GM19328 (cell line): Measurements from ENCODE around the gene KRTAP2-2.
"Not testable (repeated sequence)": the region's sequence is repeated elsewhere in the genome, so short reads cannot be mapped to it uniquely, and the experiment has no call there.

ENCODE experiments used
- ATAC-seq: cut with Tn5 transposase; IDR thresholded peaks from one replicate; pipeline ENCODE4 v1.9.1; 2021; ENCODE audit warnings: mild to moderate bottlenecking, moderate library complexity; ENCODE audit not compliant: unreplicated experiment

Gene KRTAP2-2, protein sequence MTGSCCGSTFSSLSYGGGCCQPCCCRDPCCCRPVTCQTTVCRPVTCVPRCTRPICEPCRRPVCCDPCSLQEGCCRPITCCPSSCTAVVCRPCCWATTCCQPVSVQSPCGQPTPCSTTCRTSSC

DNA sequence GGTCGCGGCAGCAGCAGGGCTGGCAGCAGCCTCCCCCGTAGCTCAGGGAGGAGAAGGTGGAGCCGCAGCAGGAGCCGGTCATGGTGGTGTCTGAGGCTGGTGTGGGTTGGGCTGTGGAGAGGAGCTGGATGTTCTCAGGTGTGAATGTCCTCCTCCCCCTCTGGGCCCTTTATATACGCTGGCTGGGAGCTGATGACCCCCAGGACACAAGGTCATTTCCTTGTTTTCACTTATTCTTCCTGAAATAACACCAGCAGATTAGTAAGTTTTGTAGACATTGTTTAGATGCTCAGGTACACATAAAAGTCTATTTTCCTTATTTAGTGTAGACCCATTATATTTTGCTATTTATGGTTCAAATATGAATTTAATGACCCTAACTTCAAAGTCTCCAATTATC, at the start of gene KRTAP2-2:
Gene KRTAP2-2 (minus strand): TSS at position 101 of the 400 bp plus-strand sequence. CDS start 19 bp downstream, at position 82.
- ATAC-seq: not testable (repeated sequence)

DNA sequence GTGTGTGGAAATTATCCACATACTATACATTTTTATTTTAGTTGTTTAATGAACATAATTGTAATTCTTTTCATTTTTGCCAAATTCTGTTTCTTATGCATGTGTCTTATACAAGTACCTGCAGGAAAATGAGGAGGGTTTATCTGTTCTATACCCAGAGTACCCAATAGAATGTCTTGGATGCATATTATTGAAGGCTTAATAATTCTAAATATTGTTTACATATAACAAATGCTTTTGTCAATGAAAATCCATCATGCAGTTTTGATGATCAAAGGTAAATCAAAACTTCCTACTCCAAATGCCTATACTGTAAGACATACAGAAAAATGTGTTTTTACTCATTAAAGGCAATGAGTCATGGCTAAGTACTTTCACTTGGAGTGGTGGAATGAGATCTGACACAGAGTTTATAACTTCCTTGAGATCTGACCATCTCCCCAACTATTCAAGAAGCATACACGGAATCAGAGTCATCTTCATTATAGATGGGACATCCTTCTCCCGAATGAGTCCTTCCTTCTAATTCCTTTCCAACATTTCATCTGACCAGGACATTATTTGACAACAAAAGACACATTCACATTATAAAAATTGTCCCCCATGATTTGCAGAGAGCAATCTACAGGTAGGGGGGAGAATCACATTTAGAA, 49.5 kb upstream of the KRTAP2-2 start:
- ATAC-seq: not testable (repeated sequence)

DNA sequence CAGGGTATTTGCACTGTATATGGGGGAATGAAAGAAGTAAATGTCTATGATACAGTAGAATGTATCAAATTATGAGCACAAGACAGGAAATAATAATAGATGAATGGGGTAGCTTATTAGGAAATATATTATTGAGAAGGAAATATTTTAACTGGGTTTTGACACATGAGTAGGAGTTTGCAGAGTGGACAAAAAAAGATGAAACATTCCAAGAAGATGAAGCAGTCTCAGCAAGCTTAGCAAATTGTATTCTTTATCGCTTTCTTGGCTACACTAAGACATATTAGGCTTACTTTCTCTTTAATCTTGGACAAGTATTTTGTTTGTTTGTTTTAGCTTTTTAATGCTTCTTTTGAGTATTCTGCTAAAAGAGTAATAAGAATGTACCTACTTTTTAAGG, 48.9 kb upstream of the KRTAP2-2 start:
- no peak for ATAC-seq

DNA sequence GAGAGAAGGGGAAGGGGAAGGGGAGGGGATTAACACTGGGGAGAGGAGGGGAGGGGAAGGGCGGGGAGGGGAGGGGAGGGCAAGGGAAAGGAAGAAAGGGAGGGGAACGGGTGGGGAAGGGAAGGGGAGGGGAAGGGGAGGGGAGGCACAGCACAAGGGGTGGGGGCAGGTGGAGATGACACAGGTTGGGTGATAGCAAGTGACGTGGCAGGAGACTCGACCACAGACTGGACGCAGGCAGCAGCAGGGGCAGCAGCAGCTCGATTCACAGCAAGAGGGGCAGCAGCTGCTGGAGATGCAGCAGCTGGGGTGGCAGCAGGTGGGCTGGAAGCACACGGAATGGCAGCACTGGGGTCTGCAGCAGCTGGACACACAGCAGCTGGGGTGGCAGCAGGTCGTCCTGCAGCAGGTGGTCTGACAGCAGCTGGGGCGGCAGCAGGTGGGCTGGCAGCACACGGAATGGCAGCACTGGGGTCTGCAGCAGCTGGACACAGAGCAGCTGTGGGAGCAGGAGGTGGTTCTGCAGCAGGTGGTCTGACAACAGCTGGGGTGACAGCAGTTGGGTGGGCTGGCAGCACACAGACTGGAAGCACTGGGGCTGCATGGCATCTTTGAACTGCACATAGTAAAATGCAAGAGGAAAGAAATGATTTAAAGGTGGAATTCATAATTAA, 46.7 kb upstream of the KRTAP2-2 start, which contains the start of gene KRTAP4-16:
Gene KRTAP4-16 (minus strand): TSS at position 624 of the 674 bp plus-strand sequence. CDS start 0 bp downstream, at position 624.
- no peak for ATAC-seq

DNA sequence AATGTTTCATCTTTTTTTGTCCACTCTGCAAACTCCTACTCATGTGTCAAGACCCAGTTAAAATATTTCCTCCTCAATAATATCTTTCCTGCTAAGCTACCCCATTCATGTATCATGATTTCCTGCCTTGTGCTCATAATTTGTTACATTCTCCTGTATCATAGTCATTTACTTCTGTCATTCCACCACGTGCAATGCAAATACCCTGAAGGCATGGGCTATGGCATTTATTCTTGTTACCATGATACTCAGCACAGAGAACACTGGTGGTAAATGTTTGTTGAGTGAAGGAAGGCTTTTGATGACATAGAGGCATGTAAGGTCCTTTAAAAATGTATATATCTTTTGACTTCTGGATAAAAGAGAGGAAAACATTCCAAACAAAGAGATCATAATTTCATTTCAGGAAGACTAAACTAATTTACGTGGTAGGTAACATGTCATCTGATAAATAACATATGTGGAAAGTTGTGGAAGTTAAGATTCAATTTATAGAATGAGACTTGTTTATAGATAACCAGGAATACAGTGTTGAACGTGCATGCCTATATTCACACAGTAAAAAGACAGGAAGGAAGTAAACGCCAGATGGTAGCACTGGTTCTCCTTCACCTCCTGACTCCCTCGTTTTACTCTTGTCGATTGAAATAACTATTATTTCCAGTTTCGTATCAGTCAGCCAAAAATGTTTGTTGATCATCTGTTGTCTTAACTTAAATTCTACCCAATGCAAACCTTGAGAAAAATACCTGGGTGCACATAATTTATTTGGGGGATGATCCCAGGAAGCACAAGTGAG, 44.9 kb upstream of the KRTAP2-2 start:
- not testable (repeated sequence) for ATAC-seq

DNA sequence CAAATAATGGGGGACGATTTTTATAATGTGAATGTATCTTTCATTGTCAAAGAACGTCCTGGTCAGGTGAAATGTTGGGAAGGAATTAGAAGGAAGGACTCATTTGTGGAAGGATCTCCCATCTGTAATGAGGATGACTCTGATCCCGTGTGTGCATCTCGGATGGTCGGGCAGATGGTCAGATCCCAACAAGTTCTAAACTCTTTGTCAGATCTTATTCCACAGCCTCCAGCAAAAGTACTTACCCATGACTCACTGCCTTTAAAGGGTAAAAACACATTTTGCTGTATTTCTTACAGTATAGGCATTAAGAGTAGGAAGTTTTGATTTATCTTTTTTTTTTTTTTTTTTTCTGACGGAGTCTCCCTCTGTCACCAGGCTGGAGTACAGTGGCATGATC, 43.5 kb upstream of the KRTAP2-2 start:
- ATAC-seq: no peak

DNA sequence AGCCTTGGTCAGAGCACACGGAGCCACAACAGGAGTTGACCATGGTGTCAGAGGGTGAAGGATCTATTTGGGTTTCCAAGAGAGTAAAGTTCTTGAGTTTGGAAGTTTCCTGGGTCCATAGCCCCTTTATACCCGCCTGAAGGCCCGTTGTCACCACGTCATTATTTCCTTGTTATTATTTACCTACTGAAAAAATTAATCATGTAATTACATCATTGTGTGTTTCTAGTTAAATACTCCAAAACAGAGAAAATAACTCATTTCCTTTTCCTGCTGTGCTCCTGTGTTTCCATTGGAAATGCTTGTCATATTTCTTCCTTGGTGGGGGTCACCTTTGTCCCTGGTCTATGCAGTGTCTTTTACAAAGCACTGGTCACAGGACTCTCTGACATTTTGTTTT, 43.0 kb upstream of the KRTAP2-2 start, which contains the start of gene KRTAP4-8:
Gene KRTAP4-8 (minus strand): TSS at position 101 of the 400 bp plus-strand sequence. CDS start 58 bp downstream, at position 43.
- no peak for ATAC-seq

DNA sequence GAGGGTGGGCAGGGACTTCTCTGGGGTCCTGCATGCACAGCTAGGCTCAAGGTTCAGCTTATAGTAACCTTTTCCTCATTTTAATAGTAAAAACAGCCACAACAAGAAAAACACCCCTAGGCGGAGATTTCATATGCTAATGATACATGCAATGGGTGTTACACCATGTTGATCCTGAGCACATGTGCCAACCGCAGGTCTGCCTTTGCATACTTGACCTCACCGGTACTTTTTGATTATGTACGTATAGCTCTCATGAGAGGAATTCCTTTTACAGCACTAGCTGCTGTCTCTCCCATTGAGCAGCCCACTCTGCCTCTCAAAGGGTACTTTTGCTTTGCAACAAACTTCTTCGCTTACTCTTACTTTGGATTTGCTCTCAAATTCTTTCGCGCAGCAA, 41.0 kb upstream of the KRTAP2-2 start:
- ATAC-seq: no peak

DNA sequence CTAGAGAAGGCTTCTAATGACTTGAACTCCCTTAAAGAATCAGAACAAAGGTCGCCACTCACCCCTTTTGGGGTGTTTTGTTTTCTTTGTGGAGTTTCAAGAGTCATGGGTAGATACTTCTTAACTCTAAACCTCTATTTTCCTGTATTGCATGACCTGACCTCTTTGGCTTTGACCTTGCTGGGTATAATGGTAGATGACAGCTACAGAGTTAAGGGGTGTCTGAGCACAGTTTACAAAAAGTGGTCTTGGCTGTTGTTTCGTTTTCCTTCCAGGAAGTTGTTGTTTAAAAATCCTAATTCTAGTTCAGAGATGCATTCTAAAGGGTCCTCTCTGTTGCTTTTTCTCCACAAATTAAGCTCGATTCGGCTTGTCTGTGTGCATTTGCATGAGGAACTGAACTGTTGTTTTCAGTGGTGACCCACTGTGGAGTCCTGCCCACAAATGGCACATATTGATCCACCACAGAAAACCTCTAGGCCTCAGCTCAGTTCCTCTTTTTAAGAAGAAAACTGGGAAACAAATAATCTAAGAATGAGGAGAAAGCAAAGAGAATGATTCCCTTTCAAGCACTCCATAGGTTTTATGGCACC, 33.8 kb upstream of the KRTAP2-2 start:
- ATAC-seq: not testable (repeated sequence)

DNA sequence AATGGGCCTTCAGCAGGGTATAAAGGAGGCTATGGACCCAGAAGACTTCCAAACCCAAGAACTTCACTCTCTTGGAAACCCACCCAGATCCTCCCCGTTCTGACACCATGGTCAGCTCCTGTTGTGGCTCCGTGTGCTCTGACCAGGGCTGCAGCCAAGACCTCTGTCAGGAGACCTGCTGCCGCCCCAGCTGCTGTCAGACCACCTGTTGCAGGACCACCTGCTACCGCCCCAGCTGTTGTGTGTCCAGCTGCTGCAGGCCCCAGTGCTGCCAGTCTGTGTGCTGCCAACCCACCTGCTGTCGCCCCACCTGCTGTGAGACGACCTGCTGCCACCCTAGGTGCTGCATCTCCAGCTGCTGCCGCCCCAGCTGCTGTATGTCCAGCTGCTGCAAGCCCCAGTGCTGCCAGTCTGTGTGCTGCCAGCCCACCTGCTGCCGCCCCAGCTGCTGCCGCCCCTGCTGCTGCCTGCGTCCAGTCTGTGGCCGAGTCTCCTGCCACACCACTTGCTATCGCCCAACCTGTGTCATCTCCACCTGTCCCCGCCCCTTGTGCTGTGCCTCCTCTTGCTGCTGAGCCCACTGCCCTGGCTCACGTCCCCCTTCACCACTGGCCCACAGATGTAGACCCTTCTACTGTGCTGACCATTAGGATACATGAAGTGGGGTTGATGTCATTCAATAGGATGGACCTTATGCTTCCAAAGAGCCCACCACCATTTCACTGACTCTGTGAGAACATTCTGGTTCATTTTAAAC, 29.2 kb upstream of the KRTAP2-2 start, which contains the start of gene KRTAP4-7:
Gene KRTAP4-7 (plus strand): TSS at position 51 of the 757 bp plus-strand sequence. CDS start 57 bp downstream, at position 108.
- ATAC-seq: not testable (repeated sequence)

DNA sequence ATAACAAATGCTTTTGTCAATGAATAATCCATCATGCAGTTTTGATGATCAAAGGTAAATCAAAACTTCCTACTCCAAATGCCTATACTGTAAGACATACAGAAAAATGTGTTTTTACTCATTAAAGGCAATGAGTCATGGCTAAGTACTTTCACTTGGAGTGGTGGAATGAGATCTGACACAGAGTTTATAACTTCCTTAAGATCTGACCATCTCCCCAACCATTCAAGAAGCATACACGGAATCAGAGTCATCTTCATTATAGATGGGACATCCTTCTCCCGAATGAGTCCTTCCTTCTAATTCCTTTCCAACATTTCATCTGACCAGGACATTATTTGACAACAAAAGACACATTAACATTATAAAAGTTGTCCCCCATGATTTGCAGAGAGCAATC, 28.4 kb upstream of the KRTAP2-2 start:
- ATAC-seq: not testable (repeated sequence)

DNA sequence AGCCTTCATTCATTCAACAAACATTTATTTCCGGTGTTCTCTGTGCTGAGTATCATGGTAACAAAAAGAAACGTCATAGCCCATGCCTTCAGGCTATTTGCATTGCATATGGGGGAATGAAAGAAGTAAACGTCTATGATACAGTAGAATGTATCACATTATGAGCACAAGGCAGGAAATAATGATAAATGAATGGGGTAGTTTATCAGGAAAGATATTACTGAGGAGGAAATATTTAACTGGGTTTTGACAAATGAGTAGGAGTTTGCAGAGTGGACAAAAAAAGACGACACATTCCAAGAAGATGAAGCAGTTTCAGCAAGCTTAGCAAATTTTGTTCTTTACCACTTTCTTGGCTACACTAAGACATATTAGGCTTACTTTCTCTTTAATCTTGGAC, 27.6 kb upstream of the KRTAP2-2 start:
- ATAC-seq: no peak

DNA sequence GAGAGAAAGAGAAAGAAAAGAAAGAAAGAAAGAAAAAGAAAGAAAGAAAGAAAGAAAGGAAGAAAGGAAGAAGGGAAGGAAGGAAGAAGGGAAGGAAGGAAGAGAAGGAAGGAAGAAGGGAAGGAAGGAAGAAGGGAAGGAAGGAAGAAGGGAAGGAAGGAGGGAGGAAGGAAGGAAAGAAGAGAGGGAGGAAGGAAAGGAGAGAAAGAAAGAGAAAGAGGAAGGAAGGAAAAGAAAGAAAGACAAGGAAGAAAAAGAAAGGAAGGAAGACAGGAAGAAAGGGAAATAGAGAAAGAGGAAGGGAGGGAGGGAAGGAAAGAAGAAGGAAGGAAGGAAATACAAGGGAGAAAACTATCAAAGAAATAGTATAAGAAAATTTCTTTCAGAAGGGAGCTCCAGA, 21.8 kb upstream of the KRTAP2-2 start:
- ATAC-seq: no peak

DNA sequence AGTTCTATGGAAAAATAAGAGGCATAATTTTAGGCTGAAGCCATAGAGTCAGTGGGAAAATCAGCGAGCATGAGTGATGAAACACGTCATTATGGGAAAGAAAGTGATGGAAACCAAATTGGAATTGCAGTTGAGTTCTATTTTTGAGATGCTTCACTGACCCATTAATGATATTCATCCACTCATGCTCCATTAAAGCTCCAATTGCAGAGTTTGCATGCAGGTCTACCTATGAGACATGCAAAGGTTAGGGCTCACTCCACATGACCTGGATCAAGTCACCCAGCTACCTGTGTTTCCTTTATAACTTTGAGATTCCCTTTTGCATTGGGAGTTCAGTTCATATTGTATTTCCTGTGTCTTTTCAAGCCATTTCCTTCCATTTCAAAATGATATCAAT, 18.6 kb upstream of the KRTAP2-2 start:
- ATAC-seq: no peak

DNA sequence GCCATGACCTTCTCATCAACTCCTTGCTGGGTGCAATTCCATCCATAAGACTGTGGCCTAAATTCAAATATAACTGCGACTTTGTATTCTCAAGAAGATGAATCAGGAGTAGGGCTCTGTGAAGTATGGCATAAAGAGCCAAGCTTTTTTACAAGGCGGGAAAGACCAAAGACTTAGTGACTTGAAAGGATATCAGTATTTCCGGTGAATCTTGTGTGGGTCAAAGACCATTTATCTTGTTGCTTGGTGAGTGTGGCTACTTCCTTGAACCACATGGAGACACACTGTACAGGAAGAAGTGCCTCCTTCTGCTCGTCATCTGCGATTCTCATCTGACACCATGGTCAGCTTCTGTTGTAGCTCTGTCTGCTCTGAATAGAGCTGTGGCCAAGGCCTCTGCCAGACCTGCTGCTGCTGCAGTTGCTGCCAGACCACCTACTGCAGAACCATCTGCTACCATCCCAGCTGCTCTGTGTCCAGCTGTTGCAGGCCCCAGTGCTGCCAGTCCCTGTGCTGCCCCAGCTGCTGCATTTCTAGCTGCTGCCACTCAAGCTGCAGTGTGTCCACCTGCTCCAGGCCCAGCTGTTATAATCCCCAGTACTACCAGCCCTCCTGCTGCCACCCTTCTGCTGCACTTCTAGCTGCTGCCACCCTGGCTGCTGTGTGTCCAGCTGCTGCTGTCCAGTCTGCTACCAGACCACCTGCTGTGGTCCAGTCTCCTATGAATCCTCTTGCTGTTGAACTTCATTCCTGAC, 16.8 kb upstream of the KRTAP2-2 start:
- ATAC-seq: no peak

DNA sequence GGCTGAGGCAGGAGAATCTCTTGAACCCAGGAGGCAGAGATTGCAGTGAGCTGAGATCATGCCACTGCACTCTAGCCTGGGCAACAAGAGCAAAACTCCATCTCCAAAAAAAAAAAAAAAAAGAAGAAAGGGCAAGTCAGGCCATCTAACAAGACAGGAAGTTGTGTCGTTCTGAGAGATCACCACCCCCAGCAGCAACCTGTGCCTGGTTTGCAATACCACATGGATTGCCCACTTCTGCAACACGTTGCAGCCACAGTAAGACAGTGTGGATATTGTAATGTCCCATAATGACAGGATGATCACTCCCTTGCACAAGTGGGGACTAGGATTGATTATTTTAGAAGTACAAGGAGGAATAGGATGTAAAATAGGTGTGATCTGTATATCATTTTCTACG, 14.0 kb upstream of the KRTAP2-2 start:
- ATAC-seq: no peak

DNA sequence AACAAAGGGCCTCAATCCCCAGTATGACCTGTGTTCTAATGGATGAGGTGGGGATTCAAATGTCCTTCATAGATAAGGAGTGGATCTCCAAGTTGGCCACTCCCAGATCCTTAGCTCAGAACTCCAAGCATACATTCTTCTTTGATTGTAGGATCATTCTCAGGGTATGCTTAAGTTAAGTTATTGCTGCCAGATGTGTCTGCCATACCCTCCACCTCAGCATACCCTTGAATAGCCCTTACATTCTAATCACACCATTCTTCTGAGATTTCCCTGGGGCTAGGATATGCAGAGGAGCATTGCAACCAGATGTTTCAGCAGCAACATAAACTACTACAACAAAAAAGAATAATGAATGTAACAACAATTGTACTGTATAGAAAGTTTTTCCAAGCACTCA, 12.3 kb upstream of the KRTAP2-2 start:
- no peak for ATAC-seq

DNA sequence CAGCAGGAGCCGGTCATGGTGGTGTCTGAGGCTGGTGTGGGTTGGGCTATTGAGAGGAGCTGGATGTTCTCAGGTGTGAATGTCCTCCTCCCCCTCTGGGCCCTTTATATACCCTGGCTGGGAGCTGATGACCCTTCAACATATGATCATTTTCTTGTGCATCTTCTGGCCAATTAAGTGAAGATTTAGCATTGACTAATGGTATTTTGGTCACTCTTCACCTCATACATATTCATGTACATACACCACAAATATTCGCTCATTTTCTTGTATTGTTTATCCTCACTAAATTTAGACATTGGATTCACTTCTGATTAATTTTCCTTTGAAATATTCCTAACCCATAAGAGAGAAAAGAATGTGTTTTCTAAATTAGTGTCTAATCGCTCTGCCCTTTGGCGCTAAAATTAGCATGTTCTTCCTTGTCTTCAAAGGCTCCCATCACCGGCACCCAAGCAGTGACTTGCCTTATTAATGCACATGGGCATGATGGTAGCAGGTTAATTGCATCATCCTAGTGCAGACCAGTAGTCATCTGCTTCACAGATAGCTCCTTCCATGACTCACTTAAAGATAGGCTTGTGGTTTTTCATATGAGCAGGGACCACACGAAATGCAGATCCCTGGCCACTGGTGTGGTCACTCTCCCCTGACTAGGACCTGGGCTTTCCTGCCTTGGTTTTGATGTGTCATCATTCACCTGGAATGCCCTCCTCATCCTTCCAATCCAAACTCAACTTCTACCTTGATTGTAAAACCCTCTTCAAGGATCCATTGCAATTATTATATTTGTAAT, 11.0 kb upstream of the KRTAP2-2 start, which contains the start of gene KRTAP2-4:
Gene KRTAP2-4 (minus strand): TSS at position 51 of the 796 bp plus-strand sequence. CDS start 34 bp downstream, at position 17.
- ATAC-seq: no peak
